Body of pancreas (tissue), 4 donors: ENCODE measurements around the gene RANBP1.

Source experiments
- POLR2A ChIP-seq, 3 donors: fragments of 450-650 bp; IDR thresholded peaks; one replicate each; pipeline ENCODE4 v1.6.1; 2016; ENCODE audit warnings: antibody characterized with exemption in 3 of 3, mild to moderate bottlenecking in 2 of 3
- TF ChIP-seq, protein P1 (sequence below), 7 experiments: fragments of 450-650 bp in 4 of 7; fragments of 200-600 bp in 3 of 7; sonication (generic) in 3 of 7; IDR thresholded peaks; one replicate each; pipeline ENCODE4 v1.5.1; 2016 to 2019; ENCODE audit warnings: antibody characterized with exemption in 7 of 7

- TF ChIP-seq, protein P1, sequence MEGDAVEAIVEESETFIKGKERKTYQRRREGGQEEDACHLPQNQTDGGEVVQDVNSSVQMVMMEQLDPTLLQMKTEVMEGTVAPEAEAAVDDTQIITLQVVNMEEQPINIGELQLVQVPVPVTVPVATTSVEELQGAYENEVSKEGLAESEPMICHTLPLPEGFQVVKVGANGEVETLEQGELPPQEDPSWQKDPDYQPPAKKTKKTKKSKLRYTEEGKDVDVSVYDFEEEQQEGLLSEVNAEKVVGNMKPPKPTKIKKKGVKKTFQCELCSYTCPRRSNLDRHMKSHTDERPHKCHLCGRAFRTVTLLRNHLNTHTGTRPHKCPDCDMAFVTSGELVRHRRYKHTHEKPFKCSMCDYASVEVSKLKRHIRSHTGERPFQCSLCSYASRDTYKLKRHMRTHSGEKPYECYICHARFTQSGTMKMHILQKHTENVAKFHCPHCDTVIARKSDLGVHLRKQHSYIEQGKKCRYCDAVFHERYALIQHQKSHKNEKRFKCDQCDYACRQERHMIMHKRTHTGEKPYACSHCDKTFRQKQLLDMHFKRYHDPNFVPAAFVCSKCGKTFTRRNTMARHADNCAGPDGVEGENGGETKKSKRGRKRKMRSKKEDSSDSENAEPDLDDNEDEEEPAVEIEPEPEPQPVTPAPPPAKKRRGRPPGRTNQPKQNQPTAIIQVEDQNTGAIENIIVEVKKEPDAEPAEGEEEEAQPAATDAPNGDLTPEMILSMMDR (IDR thresholded peaks at IDR 0.05), result no peak
- no peak for TF ChIP-seq POLR2A (IDR thresholded peaks at IDR 0.05)
These were observed 22.5 kb downstream of the RANBP1 start for GRCh38 chr22:20138417-20138738.
